DND-41 (cell line): ENCODE results near the gene MGST2.
"Not testable (repeated sequence)": the region's sequence is repeated elsewhere in the genome, so short reads cannot be mapped to it uniquely, and the experiment has no call there.

ENCODE experiments used
- ATAC-seq: fragments of 200-7000 bp; cut with Tn5 transposase; 3 replicates; pipeline ENCODE4 v1.9.1; 2021; ENCODE audit warnings: low read depth; ENCODE audit not compliant: insufficient read depth
- DNase-seq: peaks from one replicate; pipeline ENCODE4 v3.0.0-alpha.2; 2020
- H2AFZ ChIP-seq: 2 replicates; pipeline ENCODE4 v1.6.0; 2012; ENCODE audit warnings: low read depth, low read length
- H3K27ac ChIP-seq: 2 replicates; pipeline ENCODE4 v1.5.1; 2012; ENCODE audit warnings: low read length, inconsistent platforms
- H3K27me3 ChIP-seq: fragments of 200-600 bp; sonication (generic); 2 replicates; pipeline ENCODE4 v1.6.0; 2012; ENCODE audit warnings: low read length, mild to moderate bottlenecking, inconsistent platforms; ENCODE audit not compliant: insufficient read depth, poor library complexity
- H3K36me3 ChIP-seq: 2 replicates; pipeline ENCODE4 v1.5.1; 2012; ENCODE audit warnings: low read length, inconsistent platforms; ENCODE audit not compliant: insufficient read depth
- H3K4me1 ChIP-seq: 2 replicates; pipeline ENCODE4 v1.5.1; 2012; ENCODE audit warnings: mild to moderate bottlenecking, low read length; ENCODE audit not compliant: insufficient read depth
- H3K4me2 ChIP-seq: 2 replicates; pipeline ENCODE4 v1.6.0; 2012; ENCODE audit warnings: mild to moderate bottlenecking, moderate library complexity, low read length, inconsistent platforms; ENCODE audit not compliant: insufficient read depth
- H3K4me3 ChIP-seq, 2 experiments: fragments of 200-600 bp in 1 of 2; shearing (Covaris generic) in 1 of 2; 2 replicates each; pipeline ENCODE4 v1.5.1; 2012 to 2016; ENCODE audit warnings: inconsistent platforms in 2 of 2, low read length in 2 of 2, mild to moderate bottlenecking in 2 of 2, low read depth in 1 of 2, moderate library complexity in 1 of 2
- H3K79me2 ChIP-seq: 2 replicates; pipeline ENCODE4 v1.6.0; 2012; ENCODE audit warnings: low read length, inconsistent platforms; ENCODE audit not compliant: insufficient read depth
- H3K9ac ChIP-seq: 2 replicates; pipeline ENCODE4 v1.6.0; 2012; ENCODE audit warnings: low read depth, mild to moderate bottlenecking, inconsistent platforms, low read length, moderate library complexity
- H3K9me3 ChIP-seq: 2 replicates; pipeline ENCODE4 v1.5.1; 2012; ENCODE audit warnings: low read length, moderate library complexity, mild to moderate bottlenecking, inconsistent platforms; ENCODE audit not compliant: insufficient read depth, severe bottlenecking
- H4K20me1 ChIP-seq: 2 replicates; pipeline ENCODE4 v1.6.0; 2012; ENCODE audit warnings: low read length; ENCODE audit not compliant: insufficient read depth
- CTCF ChIP-seq: IDR thresholded peaks from 2 replicates; pipeline ENCODE4 v1.5.1; 2012; ENCODE audit warnings: borderline replicate concordance, low read length, moderate library complexity, mild to moderate bottlenecking; ENCODE audit not compliant: poor library complexity, severe bottlenecking; ENCODE audit errors: extremely low read depth
- EZH2 ChIP-seq: IDR thresholded peaks from 3 replicates; pipeline ENCODE4 v1.6.1; 2012; ENCODE audit warnings: borderline replicate concordance, low read depth, mild to moderate bottlenecking, moderate library complexity, low read length, inconsistent platforms; ENCODE audit not compliant: severe bottlenecking

MGST2 gene

GRCh38 chr4:139698167-139698925 is 32.7 kb downstream of the MGST2 start:
- TF ChIP-seq CTCF: peak; percentile 25
- H3K27ac ChIP-seq, H3K9ac ChIP-seq, H3K79me2 ChIP-seq, DNase-seq, H4K20me1 ChIP-seq, H3K4me3 ChIP-seq, H3K4me2 ChIP-seq, H3K9me3 ChIP-seq, H3K4me1 ChIP-seq, H2AFZ ChIP-seq, H3K27me3 ChIP-seq: not testable (repeated sequence)
- H3K36me3 ChIP-seq: peaks cover 11% of the 10 kb centered on the region; the same call in 1 of the 2 replicates
- ATAC-seq: peak; percentile 33; the same call in 1 of the 3 replicates

- Histone ChIP-seq H3K4me3 (no peak overlapping the region), H3K4me1 (no peaks in the 10 kb centered on the region), H3K27ac (no peak overlapping the region), H3K9me3 (no peaks in the 10 kb centered on the region), H3K27me3 (no peaks in the 10 kb centered on the region), H3K36me3 (peaks cover 21% of the 10 kb centered on the region; the same call in 1 of the 2 replicates), H3K4me2 (no peak overlapping the region), H3K9ac (no peak overlapping the region), H3K79me2 (no peaks in the 10 kb centered on the region), H4K20me1 (no peaks in the 10 kb centered on the region), H2AFZ (no peak overlapping the region)
- ATAC-seq: no peak
- TF ChIP-seq CTCF (no peak), EZH2 (no peak)
- no peak for DNase-seq
These were observed 34.9 kb downstream of the MGST2 start for GRCh38 chr4:139700568-139700967.

- H3K4me1 ChIP-seq: no peaks in the 10 kb centered on the region
- ATAC-seq (peak; percentile 35; the same call in 1 of the 3 replicates), DNase-seq (no peak)
- H3K4me2 ChIP-seq: no peak overlapping the region
- TF ChIP-seq CTCF (peak; percentile 50), EZH2 (no peak)
- no peaks in the 10 kb centered on the region for H3K9me3 ChIP-seq
- H3K79me2 ChIP-seq: no peaks in the 10 kb centered on the region
- no peak overlapping the region for H2AFZ ChIP-seq
- H3K27me3 ChIP-seq: no peaks in the 10 kb centered on the region
- H3K27ac ChIP-seq: no peak overlapping the region
- peaks cover 13% of the 10 kb centered on the region; the same call in 1 of the 2 replicates for H3K36me3 ChIP-seq
- H4K20me1 ChIP-seq: no peaks in the 10 kb centered on the region
- H3K9ac ChIP-seq: no peak overlapping the region
- no peak overlapping the region for H3K4me3 ChIP-seq
These were observed 39.4 kb downstream of the MGST2 start for GRCh38 chr4:139704915-139705485.
